Measurements from ENCODE around the gene RAB2B. TPM values are rescaled to one million over a fixed set of nuclear protein-coding genes. Genes with fewer than 3 reads are reported as not detected.

RAB2B gene
- total RNA-seq, result 38.5 to 44.1 TPM (median 39.5 TPM) in 3 replicates

GRCh38 chr14:21476925-21477681 lies at the start of gene RAB2B, which contains the start of gene TOX4:
Gene RAB2B (minus strand): TSS chr14:21476959. CDS start chr14:21476872, 87 bp downstream.
Gene TOX4 (plus strand): TSS chr14:21477195. CDS start chr14:21477279, 84 bp downstream.
- TF ChIP-seq CTCF (IDR thresholded peaks at IDR 0.05; ENCODE audit: unreplicated experiment), result peak; percentile 73
- Mint-ChIP-seq H3K36me3 (peaks cover 18% of the 10 kb centered on the region), H3K9me3 (no peaks in the 10 kb centered on the region), H3K27ac (peak within 1 kb of the TSS; percentile 99), H3K4me1 (peaks cover 17% of the 10 kb centered on the region), H3K4me3 (peak within 1 kb of the TSS; percentile 100), H3K27me3 (ENCODE audit: low read depth) (no peaks in the 10 kb centered on the region)
- peak; percentile 90 to 94 for DNase-seq (ENCODE audit: low spot score in 2 of 2, unreplicated experiment in 2 of 2)

GRCh38 chr14:21525962-21526671 lies 49.4 kb upstream of the RAB2B start, which contains the start of gene SALL2:
Gene SALL2 (minus strand): TSS chr14:21526346. CDS start chr14:21526127, 219 bp downstream.
- no peaks in the 10 kb centered on the region for H3K9me3 Mint-ChIP-seq
- peak within 1 kb of the TSS; percentile 80 for H3K4me3 Mint-ChIP-seq
- no peak for TF ChIP-seq CTCF (IDR thresholded peaks at IDR 0.05; ENCODE audit: unreplicated experiment)
- peak within 1 kb of the TSS; percentile 90 for H3K27ac Mint-ChIP-seq
- peaks cover 33% of the 10 kb centered on the region for H3K4me1 Mint-ChIP-seq
- H3K36me3 Mint-ChIP-seq, result peaks cover 25% of the 10 kb centered on the region
- DNase-seq (ENCODE audit: low spot score in 2 of 2, unreplicated experiment in 2 of 2), result peak; percentile 75 to 80
- no peaks in the 10 kb centered on the region for H3K27me3 Mint-ChIP-seq (ENCODE audit: low read depth)

GRCh38 chr14:21525571-21525961 lies 48.8 kb upstream of the RAB2B start:
- TF ChIP-seq CTCF (IDR thresholded peaks at IDR 0.05; ENCODE audit: unreplicated experiment), result no peak
- peak overlapping the region; percentile 51 for H3K27ac Mint-ChIP-seq
- no peaks in the 10 kb centered on the region for H3K9me3 Mint-ChIP-seq
- H3K36me3 Mint-ChIP-seq, result peaks cover 30% of the 10 kb centered on the region
- DNase-seq (ENCODE audit: low spot score in 2 of 2, unreplicated experiment in 2 of 2), result no peak
- peaks cover 30% of the 10 kb centered on the region for H3K4me1 Mint-ChIP-seq
- H3K4me3 Mint-ChIP-seq, result peak overlapping the region; percentile 80
- H3K27me3 Mint-ChIP-seq (ENCODE audit: low read depth), result no peaks in the 10 kb centered on the region

- Mint-ChIP-seq H3K9me3 (no peaks in the 10 kb centered on the region), H3K36me3 (peaks cover 32% of the 10 kb centered on the region), H3K4me1 (peaks cover 30% of the 10 kb centered on the region), H3K27me3 (ENCODE audit: low read depth) (no peaks in the 10 kb centered on the region), H3K4me3 (peak overlapping the region; percentile 80), H3K27ac (peak overlapping the region; percentile 51)
- no peak for DNase-seq (ENCODE audit: low spot score in 2 of 2, unreplicated experiment in 2 of 2)
- no peak for TF ChIP-seq CTCF (IDR thresholded peaks at IDR 0.05; ENCODE audit: unreplicated experiment)
These were observed 48.1 kb upstream of the RAB2B start for GRCh38 chr14:21524575-21525490.

- TF ChIP-seq CTCF (IDR thresholded peaks at IDR 0.05; ENCODE audit: unreplicated experiment), result no peak
- peaks cover 32% of the 10 kb centered on the region for H3K36me3 Mint-ChIP-seq
- H3K27ac Mint-ChIP-seq, result no peak overlapping the region
- H3K9me3 Mint-ChIP-seq, result no peaks in the 10 kb centered on the region
- DNase-seq (ENCODE audit: low spot score in 2 of 2, unreplicated experiment in 2 of 2), result no peak
- H3K4me3 Mint-ChIP-seq, result no peak overlapping the region
- H3K27me3 Mint-ChIP-seq (ENCODE audit: low read depth), result no peaks in the 10 kb centered on the region
- peaks cover 28% of the 10 kb centered on the region for H3K4me1 Mint-ChIP-seq
These were observed 46.4 kb upstream of the RAB2B start for GRCh38 chr14:21523203-21523602.
